K562 (cell line): ENCODE results near the gene GANAB. TPM values are rescaled to one million over a fixed set of nuclear protein-coding genes. Genes with fewer than 3 reads are reported as not detected.
A peak's percentile ranks its signal among the peaks of the same experiment; 100 is the strongest.

Source experiments
- CTCF ChIP-seq, 3 experiments: IDR thresholded peaks in 2 of 3; conservative IDR thresholded peaks in 1 of 3; 2 replicates each; pipeline ENCODE4 v1.5.1; 2011 to 2012; ENCODE audit warnings: low read length in 3 of 3, mild to moderate bottlenecking in 3 of 3, control low read depth in 2 of 3, improper control_type of control experiment in 1 of 3, inconsistent platforms in 1 of 3, low read depth in 1 of 3, mixed read lengths in 1 of 3, moderate library complexity in 1 of 3; ENCODE audit not compliant: insufficient read depth in 2 of 3
- ELF2 ChIP-seq: fragments of 250-450 bp; sonication (Bioruptor Pico); IDR thresholded peaks from 2 replicates; pipeline ENCODE4 v1.5.0; 2021; ENCODE audit warnings: mild to moderate bottlenecking
- ETS1 ChIP-seq: conservative IDR thresholded peaks from 2 replicates; pipeline ENCODE4 v1.6.1; 2011; ENCODE audit warnings: low read depth, mild to moderate bottlenecking, low read length; ENCODE audit not compliant: control insufficient read depth
- HDAC3 ChIP-seq: fragments of 450-650 bp; IDR thresholded peaks from 2 replicates; pipeline ENCODE4 v1.6.1; 2018; ENCODE audit warnings: borderline replicate concordance, mild to moderate bottlenecking, moderate library complexity; ENCODE audit not compliant: partially characterized antibody
- KDM4B ChIP-seq, 2 experiments: fragments of 450-650 bp in 1 of 2; sonication (generic) in 1 of 2; IDR thresholded peaks; 2 replicates each; pipeline ENCODE4 v1.6.1; 2016 to 2017; ENCODE audit warnings: borderline replicate concordance in 2 of 2, antibody characterized with exemption in 1 of 2, low read depth in 1 of 2, mild to moderate bottlenecking in 1 of 2
- NELFE ChIP-seq: IDR thresholded peaks from 2 replicates; pipeline ENCODE4 v1.6.1; 2011; ENCODE audit warnings: mild to moderate bottlenecking; ENCODE audit not compliant: insufficient read depth, insufficient read length
- PCBP1 ChIP-seq: fragments of 200-400 bp; formaldehyde crosslinking; IDR thresholded peaks from 2 replicates; pipeline ENCODE4 v1.6.1; 2018; ENCODE audit warnings: mild to moderate bottlenecking, low read depth, low read length; ENCODE audit not compliant: poor library complexity, severe bottlenecking
- POU5F1 ChIP-seq: fragments of 150-350 bp; IDR thresholded peaks from 2 replicates; pipeline ENCODE4 v1.6.1; 2014; ENCODE audit warnings: borderline replicate concordance, low read length, low read depth, mild to moderate bottlenecking; ENCODE audit not compliant: partially characterized antibody
- RERE ChIP-seq: sonication (generic); formaldehyde crosslinking; IDR thresholded peaks from 2 replicates; pipeline ENCODE4 v1.8.0; 2023; ENCODE audit warnings: missing genetic modification reagents, mild to moderate bottlenecking, borderline replicate concordance
- ZBTB9 ChIP-seq: fragments of 450-650 bp; formaldehyde crosslinking; IDR thresholded peaks from 2 replicates; pipeline ENCODE4 v1.4.0; 2020; ENCODE audit warnings: mild to moderate bottlenecking, moderate library complexity
- ZNF12 ChIP-seq: sonication (generic); formaldehyde crosslinking; IDR thresholded peaks from 2 replicates; pipeline ENCODE4 v1.4.0; 2020; ENCODE audit warnings: mild to moderate bottlenecking, missing genetic modification reagents
- ZNF121 ChIP-seq: sonication (generic); formaldehyde crosslinking; conservative IDR thresholded peaks from 2 replicates; pipeline ENCODE4 v1.8.0; 2022; ENCODE audit warnings: missing genetic modification reagents
- ZNF324 ChIP-seq: fragments of 250-450 bp; sonication (Bioruptor Pico); IDR thresholded peaks from 2 replicates; pipeline ENCODE4 v1.4.0; 2020; ENCODE audit warnings: mild to moderate bottlenecking
- ZNF436 ChIP-seq: fragments of 250-450, 450-650 bp; sonication (Bioruptor Pico); formaldehyde crosslinking; IDR thresholded peaks from 2 replicates; pipeline ENCODE4 v1.7.0; 2020; ENCODE audit warnings: mild to moderate bottlenecking
- ZNF511 ChIP-seq: sonication (generic); formaldehyde crosslinking; IDR thresholded peaks from 2 replicates; pipeline ENCODE4 v1.8.0; 2022; ENCODE audit warnings: mild to moderate bottlenecking, missing genetic modification reagents
- ZNF551 ChIP-seq: fragments of 250-450 bp; sonication (Bioruptor Pico); IDR thresholded peaks from 2 replicates; pipeline ENCODE4 v1.5.0; 2021; ENCODE audit warnings: mild to moderate bottlenecking, moderate library complexity
- polyA plus RNA-seq, 8 experiments: library from polyadenylated mRNA; depleted of rRNA in 4 of 8; stranded (reverse) in 5 of 8; unstranded in 3 of 8; fragments of >200 nt; fragmentation: Nextera tagmentation in 2 of 8; fragmentation: Illumina TruSeq in 1 of 8; extraction: Ambion mirVana in 2 of 8; extraction: Trizol in 1 of 8; gene quantifications; 2 replicates each; pipeline versions ENCODE4 v1.2.1 to v1.2.3, GENCODE V29; 2011 to 2014; ENCODE audit warnings: inconsistent platforms in 1 of 8, missing spikeins in 1 of 8
- total RNA-seq, 7 experiments: library from RNA; depleted of rRNA in 6 of 7; stranded (reverse); fragments of >200 nt in 6 of 7; fragmentation: Illumina TruSeq in 2 of 7; extraction: Trizol in 2 of 7; gene quantifications; 2 replicates each; pipeline versions ENCODE4 v1.2.1 to v1.2.3, GENCODE V29; 2011 to 2021; ENCODE audit warnings: low replicate concordance in 1 of 7

GANAB gene
- total and polyA plus RNA-seq, 9 of the 15 experiments (the other 6 are each of a cell fraction or from before 2014, with no cell fraction given): 6.5 to 284 (median 161) TPM

- TF ChIP-seq RERE: no peak
- TF ChIP-seq ZNF551: no peak
- peak; percentile 69; the same call in 1 of the 2 replicates for TF ChIP-seq ZNF511
- TF ChIP-seq ZBTB9: no peak
- TF ChIP-seq ETS1: no peak; the same call in 1 of the 2 replicates
- TF ChIP-seq KDM4B (IDR thresholded peaks at IDR 0.05; ENCODE audit: borderline replicate concordance in 2 of 2, low read depth in 1 of 2): no peak
- no peak for TF ChIP-seq ZNF12
- TF ChIP-seq NELFE: no peak
- TF ChIP-seq CTCF (IDR thresholded peaks at IDR 0.05 in 2 of 3, conservative IDR thresholded peaks at IDR 0.05 in 1 of 3; ENCODE audit: insufficient read depth in 2 of 3, low read depth in 1 of 3, low read length in 3 of 3): peak; percentile 79 to 88 (median 83)
- TF ChIP-seq ZNF324: no peak
- no peak for TF ChIP-seq PCBP1
- TF ChIP-seq HDAC3: no peak
- no peak for TF ChIP-seq POU5F1
- no peak for TF ChIP-seq ZNF121 (CRISPR knock-in tag)
- TF ChIP-seq ZNF436 (CRISPR knock-in tag): no peak
- TF ChIP-seq ELF2 (CRISPR knock-in tag): no peak
Measured at GRCh38 chr11:62593434-62594044, 52.9 kb downstream of the GANAB start (continued).
